Mesendoderm (in vitro differentiated cells): ENCODE measurements around the gene CDH23.

Experiments
- DNase-seq: peaks from one replicate; pipeline ENCODE4 v3.0.0; 2013
- H2AK5ac ChIP-seq: 2 replicates; pipeline ENCODE4 v1.6.1; 2013; ENCODE audit warnings: low read length, inconsistent platforms
- H2BK120ac ChIP-seq: 2 replicates; pipeline ENCODE4 v1.6.1; 2013; ENCODE audit warnings: low read depth, mild to moderate bottlenecking, low read length, moderate library complexity, mixed read lengths
- H2BK15ac ChIP-seq: replicated peaks from 2 replicates; pipeline ENCODE4 v1.6.1; 2013; ENCODE audit warnings: low read depth, mild to moderate bottlenecking, moderate library complexity
- H2BK5ac ChIP-seq: 2 replicates; pipeline ENCODE4 v1.6.1; 2013; ENCODE audit warnings: low read length, inconsistent platforms
- H3K18ac ChIP-seq: 2 replicates; pipeline ENCODE4 v1.6.1; 2013; ENCODE audit warnings: mild to moderate bottlenecking, low read length, mixed read lengths
- H3K23ac ChIP-seq: one replicate; pipeline ENCODE4 v1.6.1; 2013; ENCODE audit warnings: low read length
- H3K27ac ChIP-seq: 2 replicates; pipeline ENCODE4 v1.5.1; 2013; ENCODE audit warnings: low read depth, mild to moderate bottlenecking, inconsistent platforms, low read length, moderate library complexity
- H3K27me3 ChIP-seq: 2 replicates; pipeline ENCODE4 v1.6.1; 2013; ENCODE audit warnings: low read length, control low read depth, mild to moderate bottlenecking, inconsistent platforms; ENCODE audit not compliant: insufficient read depth, poor library complexity
- H3K36me3 ChIP-seq: 2 replicates; pipeline ENCODE4 v1.6.1; 2013; ENCODE audit warnings: low read length, inconsistent platforms; ENCODE audit not compliant: control insufficient read depth, insufficient read depth
- H3K4ac ChIP-seq: one replicate; pipeline ENCODE4 v1.6.1; 2013; ENCODE audit warnings: low read depth, mild to moderate bottlenecking, low read length, moderate library complexity
- H3K4me1 ChIP-seq: 2 replicates; pipeline ENCODE4 v1.6.1; 2013; ENCODE audit warnings: low read depth, low read length, inconsistent platforms; ENCODE audit not compliant: control insufficient read depth
- H3K4me2 ChIP-seq: 2 replicates; pipeline ENCODE4 v1.6.1; 2013; ENCODE audit warnings: low read length
- H3K4me3 ChIP-seq: 2 replicates; pipeline ENCODE4 v1.5.1; 2013; ENCODE audit warnings: mild to moderate bottlenecking, low read length
- H3K56ac ChIP-seq: one replicate; pipeline ENCODE4 v1.6.1; 2013; ENCODE audit warnings: low read length
- H3K79me1 ChIP-seq: 2 replicates; pipeline ENCODE4 v1.6.1; 2013; ENCODE audit warnings: low read length, inconsistent platforms
- H3K79me2 ChIP-seq: 2 replicates; pipeline ENCODE4 v1.6.1; 2013; ENCODE audit warnings: mild to moderate bottlenecking, low read length; ENCODE audit not compliant: control insufficient read depth, insufficient read depth
- H3K9ac ChIP-seq: 2 replicates; pipeline ENCODE4 v1.6.1; 2013; ENCODE audit warnings: low read length, inconsistent platforms
- H4K5ac ChIP-seq: one replicate; pipeline ENCODE4 v1.6.1; 2013; ENCODE audit warnings: low read length
- H4K8ac ChIP-seq: one replicate; pipeline ENCODE4 v1.6.1; 2013; ENCODE audit warnings: low read depth, mild to moderate bottlenecking, control low read depth, low read length, moderate library complexity
- WGBS: extraction: QIAGEN DNeasy Blood & Tissue Kit; methylation state at CpG from one replicate; pipeline ENCODE4 v1.1.7; 2013; ENCODE audit warnings: low lambda C conversion rate, missing lambda C conversion rate; ENCODE audit not compliant: insufficient coverage; ENCODE audit errors: extremely low coverage; 5-methylcytosine and 5-hydroxymethylcytosine counted together

The CDH23 gene

DNA sequence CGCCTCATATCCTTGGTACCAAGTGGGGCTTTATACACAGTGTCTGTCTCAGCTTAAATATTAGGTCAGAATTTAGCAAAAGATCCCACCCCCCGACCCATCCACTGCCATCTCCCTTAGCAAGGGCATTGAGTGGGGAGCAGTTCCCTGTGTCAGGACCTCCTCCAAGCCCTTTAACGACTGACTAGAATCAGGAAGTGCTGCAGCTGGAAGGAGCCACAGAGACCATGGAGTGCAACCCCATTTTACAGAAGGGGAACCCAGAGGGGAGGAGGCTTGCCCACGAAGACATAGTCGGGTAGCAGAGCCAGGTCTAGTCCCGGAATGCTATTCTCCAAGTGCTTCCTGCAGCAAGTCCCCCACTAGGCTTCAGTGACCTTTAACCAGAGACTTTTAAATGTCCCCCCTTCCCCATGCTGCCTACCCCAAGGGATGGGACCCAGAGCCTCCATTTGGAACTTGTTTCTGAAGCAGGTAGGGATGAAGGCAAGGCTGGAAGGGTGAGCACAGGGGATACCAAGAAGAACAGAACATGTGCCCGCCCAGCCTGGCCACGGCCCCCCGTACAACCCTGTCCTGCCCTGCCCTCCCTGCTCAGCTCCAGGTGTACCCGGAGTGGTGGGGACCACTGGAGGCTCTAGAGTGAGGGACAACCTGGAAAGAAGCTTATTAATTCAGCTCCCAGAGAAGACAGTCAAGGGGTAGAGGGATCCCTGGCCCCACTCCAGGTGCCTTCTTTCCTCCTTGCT is 281.5 kb downstream of the CDH23 start:
- H2BK5ac ChIP-seq = no peak overlapping the region
- no peaks in the 10 kb centered on the region for H3K36me3 ChIP-seq
- no CpG with 5 or more reads among the region's 10 CpGs for WGBS
- no peak overlapping the region for H3K27ac ChIP-seq
- no peak overlapping the region for H3K4ac ChIP-seq
- no peaks in the 10 kb centered on the region for H3K4me1 ChIP-seq
- H3K4me2 ChIP-seq = no peak overlapping the region
- no peak overlapping the region for H4K8ac ChIP-seq
- no peak overlapping the region for H4K5ac ChIP-seq
- H3K27me3 ChIP-seq = no peaks in the 10 kb centered on the region
- no peaks in the 10 kb centered on the region for H3K79me1 ChIP-seq
- H3K9ac ChIP-seq = no peak overlapping the region
- no peak overlapping the region for H2AK5ac ChIP-seq
- no peak overlapping the region for H2BK120ac ChIP-seq
- H3K18ac ChIP-seq = no peak overlapping the region
- H2BK15ac ChIP-seq = no peak overlapping the region
- no peak overlapping the region for H3K4me3 ChIP-seq
- no peak for DNase-seq
- no peak overlapping the region for H3K23ac ChIP-seq
- H3K56ac ChIP-seq = no peak overlapping the region
- H3K79me2 ChIP-seq = no peaks in the 10 kb centered on the region

DNA sequence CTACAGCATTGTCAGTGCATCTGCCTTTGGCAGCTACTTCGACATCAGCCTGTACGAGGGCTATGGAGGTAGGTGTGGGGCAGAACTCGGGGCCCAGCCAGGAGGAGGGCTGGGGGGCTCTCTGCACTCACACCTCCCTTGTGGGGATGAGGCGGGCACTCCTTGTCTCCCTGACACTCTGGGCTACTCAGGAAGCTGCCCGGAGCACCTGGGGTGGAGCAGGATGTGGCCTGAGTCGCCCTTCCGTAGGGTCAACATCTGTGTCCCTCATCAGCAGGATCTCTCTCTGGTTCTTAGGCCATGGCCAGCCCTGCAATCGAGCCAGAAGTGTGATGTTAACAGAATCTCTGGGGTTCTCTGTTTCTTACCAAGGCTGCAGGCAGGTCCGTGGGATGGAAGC is 282.7 kb downstream of the CDH23 start:
- no peaks in the 10 kb centered on the region for H3K27me3 ChIP-seq
- H3K4ac ChIP-seq = no peak overlapping the region
- H3K4me3 ChIP-seq = no peak overlapping the region
- no peaks in the 10 kb centered on the region for H3K79me2 ChIP-seq
- no peak overlapping the region for H2AK5ac ChIP-seq
- no peak overlapping the region for H3K9ac ChIP-seq
- no peak overlapping the region for H2BK120ac ChIP-seq
- H3K4me1 ChIP-seq = no peaks in the 10 kb centered on the region
- no peak overlapping the region for H3K18ac ChIP-seq
- WGBS = no CpG with 5 or more reads among the region's 9 CpGs
- no peaks in the 10 kb centered on the region for H3K36me3 ChIP-seq
- H4K8ac ChIP-seq = no peak overlapping the region
- H3K4me2 ChIP-seq = no peak overlapping the region
- H3K79me1 ChIP-seq = no peaks in the 10 kb centered on the region
- no peak overlapping the region for H2BK5ac ChIP-seq
- DNase-seq = no peak
- H4K5ac ChIP-seq = no peak overlapping the region
- no peak overlapping the region for H3K56ac ChIP-seq
- H3K23ac ChIP-seq = peak overlapping the region; percentile 24
- no peak overlapping the region for H3K27ac ChIP-seq
- H2BK15ac ChIP-seq = no peak overlapping the region

DNA sequence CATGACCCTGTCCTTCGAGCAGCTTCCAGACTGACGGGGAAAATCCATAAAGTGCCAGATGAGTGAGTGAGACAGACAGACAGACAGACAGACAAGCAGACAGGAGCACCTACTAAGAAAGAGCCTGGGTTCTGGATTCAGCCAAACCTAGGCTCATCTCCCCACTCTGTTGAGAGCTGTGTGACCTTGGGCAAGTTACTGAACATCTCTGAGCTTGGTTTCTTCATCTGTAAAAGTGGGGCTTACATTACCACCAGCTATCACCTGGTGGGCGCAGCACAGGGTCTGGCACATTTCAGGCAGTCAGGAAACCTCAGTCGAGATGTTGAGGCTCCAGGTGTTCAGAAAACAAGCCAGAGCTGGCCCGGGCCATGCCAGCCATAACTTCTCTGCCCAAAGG is 285.3 kb downstream of the CDH23 start:
- DNase-seq = no peak
- Histone ChIP-seq H3K4me3 (no peak overlapping the region), H3K4ac (no peak overlapping the region), H3K79me1 (no peaks in the 10 kb centered on the region), H2BK5ac (no peak overlapping the region), H3K4me1 (no peaks in the 10 kb centered on the region), H4K5ac (no peak overlapping the region), H4K8ac (no peak overlapping the region), H3K56ac (no peak overlapping the region), H3K18ac (no peak overlapping the region), H3K27ac (no peak overlapping the region), H3K9ac (no peak overlapping the region), H3K79me2 (no peaks in the 10 kb centered on the region), H2BK15ac (no peak overlapping the region), H3K36me3 (no peaks in the 10 kb centered on the region), H3K27me3 (no peaks in the 10 kb centered on the region), H3K4me2 (no peak overlapping the region), H2BK120ac (no peak overlapping the region), H3K23ac (no peak overlapping the region), H2AK5ac (no peak overlapping the region)
- no CpG with 5 or more reads among the region's 5 CpGs for WGBS

DNA sequence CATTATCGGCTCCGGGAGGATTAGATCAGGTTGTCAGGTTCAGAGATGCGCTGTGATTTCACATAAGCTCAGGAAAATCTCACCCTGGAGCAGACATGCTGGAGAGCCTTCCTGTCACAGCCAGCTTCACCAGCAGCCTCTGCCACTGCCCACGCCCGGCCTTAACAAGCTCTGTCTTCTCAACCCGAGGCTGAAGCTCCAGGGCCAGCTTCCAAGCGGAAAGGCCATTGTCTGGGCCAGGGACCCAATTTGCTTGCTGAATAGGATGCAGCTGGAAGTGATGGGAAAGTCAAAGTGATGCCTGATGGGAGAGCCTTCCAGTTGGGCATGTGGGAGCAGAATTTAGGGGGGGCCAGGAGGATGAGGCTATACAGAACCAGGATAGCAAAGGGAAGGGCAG is 286.6 kb downstream of the CDH23 start:
- no peak overlapping the region for H3K4ac ChIP-seq
- no peak overlapping the region for H4K5ac ChIP-seq
- H3K23ac ChIP-seq = no peak overlapping the region
- no peak overlapping the region for H3K56ac ChIP-seq
- H2BK15ac ChIP-seq = no peak overlapping the region
- no CpG with 5 or more reads among the region's 7 CpGs for WGBS
- no peak overlapping the region for H3K18ac ChIP-seq
- H3K27me3 ChIP-seq = no peaks in the 10 kb centered on the region
- no peak overlapping the region for H4K8ac ChIP-seq
- H3K36me3 ChIP-seq = no peaks in the 10 kb centered on the region
- no peak for DNase-seq
- H2BK120ac ChIP-seq = no peak overlapping the region
- H3K27ac ChIP-seq = no peak overlapping the region
- no peak overlapping the region for H3K4me2 ChIP-seq
- H3K9ac ChIP-seq = no peak overlapping the region
- H3K4me3 ChIP-seq = no peak overlapping the region
- no peaks in the 10 kb centered on the region for H3K79me1 ChIP-seq
- H2BK5ac ChIP-seq = no peak overlapping the region
- no peak overlapping the region for H2AK5ac ChIP-seq
- no peaks in the 10 kb centered on the region for H3K4me1 ChIP-seq
- H3K79me2 ChIP-seq = no peaks in the 10 kb centered on the region

DNA sequence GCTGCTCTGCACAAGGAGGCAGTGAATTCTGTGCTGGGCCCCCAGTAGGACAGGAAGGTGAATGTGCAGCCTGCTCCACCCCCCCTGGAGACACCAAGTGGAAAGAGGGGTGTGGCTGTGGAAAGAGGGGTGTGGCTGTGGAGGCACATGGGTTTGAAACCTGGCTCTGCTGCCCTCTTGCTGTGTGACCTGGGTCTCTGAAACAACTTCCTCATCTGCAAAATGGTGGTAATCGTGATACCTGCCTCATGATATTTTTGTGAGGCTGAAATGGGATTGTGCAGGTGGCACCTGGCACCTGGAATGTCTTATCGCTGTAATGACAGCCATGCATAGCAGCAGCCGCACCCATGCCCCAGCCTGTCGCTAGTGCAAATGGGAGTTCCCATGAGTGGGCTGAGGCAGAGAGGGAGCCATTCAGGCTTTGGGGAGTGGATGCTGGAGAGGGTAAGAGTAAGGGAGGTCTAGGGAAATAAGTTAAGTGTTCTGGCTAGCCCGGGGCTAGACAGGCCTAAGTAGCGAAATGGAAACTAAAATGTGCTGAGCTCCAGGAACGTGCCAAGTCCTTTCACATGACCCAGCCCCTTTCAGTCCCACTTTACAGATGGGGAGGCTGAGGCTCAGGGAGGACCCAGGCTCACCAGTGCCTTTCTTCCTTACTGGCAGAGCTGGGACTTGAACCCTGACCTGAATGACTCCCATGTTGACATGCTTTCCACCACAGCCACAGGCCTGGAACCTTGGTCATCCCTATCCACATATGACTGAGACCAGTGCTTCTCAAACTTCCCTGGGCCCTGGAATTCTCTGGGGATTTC is 287.8 kb downstream of the CDH23 start:
- H3K4me1 ChIP-seq = no peaks in the 10 kb centered on the region
- H3K27ac ChIP-seq = no peak overlapping the region
- no peak overlapping the region for H2AK5ac ChIP-seq
- no peak overlapping the region for H3K9ac ChIP-seq
- H2BK5ac ChIP-seq = no peak overlapping the region
- no peak overlapping the region for H2BK120ac ChIP-seq
- H3K36me3 ChIP-seq = no peaks in the 10 kb centered on the region
- H4K5ac ChIP-seq = no peak overlapping the region
- no peaks in the 10 kb centered on the region for H3K79me2 ChIP-seq
- no peak overlapping the region for H3K18ac ChIP-seq
- H4K8ac ChIP-seq = no peak overlapping the region
- H3K4me3 ChIP-seq = no peak overlapping the region
- no peak overlapping the region for H3K4me2 ChIP-seq
- no peaks in the 10 kb centered on the region for H3K27me3 ChIP-seq
- no peak overlapping the region for H3K56ac ChIP-seq
- H3K4ac ChIP-seq = no peak overlapping the region
- H3K23ac ChIP-seq = no peak overlapping the region
- no peak overlapping the region for H2BK15ac ChIP-seq
- H3K79me1 ChIP-seq = no peaks in the 10 kb centered on the region
- WGBS = no CpG with 5 or more reads among the region's 7 CpGs
- peak; percentile 47 for DNase-seq
